Neural cell (in vitro differentiated cells): ENCODE measurements around the gene CPNE4.

Source experiments
- CTCF ChIP-seq: fragments of 450-650 bp; IDR thresholded peaks from 2 replicates; pipeline ENCODE4 v1.5.1; 2014; ENCODE audit warnings: antibody characterized with exemption, mild to moderate bottlenecking, moderate library complexity; ENCODE audit not compliant: poor library complexity, severe bottlenecking
- EP300 ChIP-seq: fragments of 450-650 bp; conservative IDR thresholded peaks from 2 replicates; pipeline ENCODE4 v1.6.1; 2014; ENCODE audit warnings: antibody characterized with exemption, mild to moderate bottlenecking, moderate library complexity; ENCODE audit not compliant: poor library complexity, severe bottlenecking
- EZH2 ChIP-seq: fragments of 200-600, 300-800 bp; shearing (Covaris generic), sonication (generic); IDR thresholded peaks from 2 replicates; pipeline ENCODE4 v1.6.1; 2014; ENCODE audit warnings: antibody characterized with exemption, low read length, borderline replicate concordance, mild to moderate bottlenecking; ENCODE audit not compliant: insufficient read depth, poor library complexity, severe bottlenecking
- MXI1 ChIP-seq: fragments of 450-650 bp; conservative IDR thresholded peaks from 2 replicates; pipeline ENCODE4 v1.6.1; 2014; ENCODE audit warnings: antibody characterized with exemption, mild to moderate bottlenecking; ENCODE audit not compliant: poor library complexity, severe bottlenecking
- POLR2AphosphoS5 ChIP-seq: IDR thresholded peaks from 2 replicates; pipeline ENCODE4 v1.6.1; 2012

- no peak for TF ChIP-seq EZH2
- TF ChIP-seq CTCF, result no peak
- TF ChIP-seq MXI1, result no peak
- no peak for TF ChIP-seq POLR2AphosphoS5
- no peak for TF ChIP-seq EP300
Observed at GRCh38 chr3:131880948-131881347, 153.9 kb downstream of the CPNE4 start.
